ENCODE measurements around the gene CD2BP2.
A peak's percentile ranks its signal among the peaks of the same experiment; 100 is the strongest.

CD2BP2 gene

DNA sequence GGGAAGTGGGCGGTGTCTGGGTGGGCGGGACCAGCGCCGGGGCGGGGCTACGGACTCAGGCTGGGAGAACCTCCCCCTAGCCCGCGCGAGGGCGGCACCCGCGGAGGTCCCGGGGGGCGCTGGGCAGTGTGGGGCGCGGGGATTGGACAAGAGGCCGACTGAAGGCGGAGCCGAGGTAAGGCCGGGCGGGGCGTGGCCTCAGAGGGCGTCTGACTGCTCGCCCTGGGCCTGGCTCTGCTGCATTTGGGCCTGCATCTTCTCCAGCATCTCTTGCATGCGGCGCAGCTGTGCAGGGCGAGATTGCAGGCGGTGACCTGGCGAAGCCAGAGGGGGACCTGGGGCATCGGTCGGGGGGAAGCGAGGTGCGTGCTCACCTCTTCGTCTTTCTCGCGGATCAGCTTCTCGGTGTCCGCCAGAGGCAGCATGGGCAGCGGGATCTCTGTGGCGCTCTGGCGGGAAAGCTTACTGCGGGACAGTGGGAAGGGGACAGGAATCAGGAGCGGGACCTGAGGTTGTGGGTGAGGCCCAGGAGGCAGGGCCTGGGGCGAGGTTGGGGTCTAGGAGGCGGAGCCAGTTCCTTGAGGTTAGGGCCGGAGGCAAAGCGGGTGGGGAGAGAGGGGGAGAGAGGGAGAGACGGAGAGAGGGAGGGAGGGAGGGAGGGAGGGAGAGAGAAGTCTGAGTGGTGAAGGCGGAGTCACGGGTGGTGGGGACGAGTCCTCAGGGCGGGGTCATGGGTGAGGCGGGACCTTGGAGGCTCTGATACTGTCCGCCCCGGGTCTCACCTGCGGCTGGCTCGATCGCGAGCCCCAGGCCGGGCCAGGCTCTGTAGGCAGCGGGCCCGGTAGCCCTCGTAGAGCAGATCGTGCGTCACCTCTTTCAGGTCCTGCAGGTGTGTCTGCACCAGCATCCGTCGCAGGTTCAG, 23.4 kb upstream of the CD2BP2 start:
- DNase-seq (ENCODE audit: low spot score), result peak; percentile 98

DNA sequence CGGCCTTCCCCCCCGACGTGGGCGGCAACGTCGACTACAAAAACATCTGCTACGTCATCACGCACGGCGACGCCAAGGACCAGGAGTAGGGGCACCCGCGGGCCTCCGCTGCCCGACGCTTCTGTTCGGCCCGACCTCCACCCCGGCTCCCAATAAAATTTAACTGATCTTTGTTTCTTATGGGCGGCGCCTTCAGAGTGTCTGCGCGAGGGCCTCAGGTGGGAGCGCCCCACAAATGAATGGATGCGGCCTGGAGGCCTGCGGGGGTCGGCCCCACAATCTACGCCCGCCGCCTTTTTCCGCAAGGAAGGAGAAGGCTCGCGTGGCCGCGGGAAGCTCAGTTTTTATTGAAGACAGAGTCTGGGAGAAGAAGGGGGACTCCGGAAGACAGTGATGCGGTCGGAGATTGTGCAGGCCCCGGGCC, 22.7 kb upstream of the CD2BP2 start:
- peak; percentile 89 for DNase-seq (ENCODE audit: low spot score)

DNA sequence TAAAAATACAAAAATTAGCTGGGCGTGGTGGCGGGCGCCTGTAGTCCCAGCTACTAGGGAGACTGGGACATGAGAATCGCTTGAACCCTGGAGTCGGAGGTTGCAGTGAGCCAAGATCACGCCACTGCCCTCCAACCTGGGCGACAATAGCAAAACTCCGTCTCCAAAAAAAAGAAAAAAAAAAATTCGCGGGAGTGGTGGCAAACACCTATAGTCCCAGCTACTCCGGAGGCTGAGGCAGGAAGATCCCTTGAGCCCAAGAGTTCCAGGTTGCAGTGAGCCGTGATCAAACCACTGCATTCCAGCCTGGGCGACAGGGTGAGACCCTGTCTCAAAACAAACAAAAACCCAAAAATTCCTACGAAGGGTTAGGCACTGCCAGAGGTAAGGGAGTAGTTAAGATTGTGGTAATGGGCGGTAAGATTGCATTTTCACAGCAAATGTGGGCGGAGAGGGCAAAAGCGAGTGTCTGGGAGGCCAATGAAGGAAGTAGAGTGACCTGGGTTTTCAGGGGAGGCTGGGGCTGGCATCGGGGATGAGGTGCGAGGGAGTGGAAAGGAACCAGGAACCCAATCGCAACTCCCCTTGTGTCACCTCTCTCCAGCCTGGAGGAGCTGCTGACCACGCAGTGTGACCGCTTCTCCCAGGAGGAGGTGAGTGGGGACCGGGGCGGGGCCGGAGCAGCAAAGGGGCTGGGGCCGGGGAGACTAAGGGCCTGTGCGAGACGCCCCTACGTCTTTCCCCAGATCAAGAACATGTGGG, 22.1 kb upstream of the CD2BP2 start:
- no peak for DNase-seq (ENCODE audit: low spot score)

DNA sequence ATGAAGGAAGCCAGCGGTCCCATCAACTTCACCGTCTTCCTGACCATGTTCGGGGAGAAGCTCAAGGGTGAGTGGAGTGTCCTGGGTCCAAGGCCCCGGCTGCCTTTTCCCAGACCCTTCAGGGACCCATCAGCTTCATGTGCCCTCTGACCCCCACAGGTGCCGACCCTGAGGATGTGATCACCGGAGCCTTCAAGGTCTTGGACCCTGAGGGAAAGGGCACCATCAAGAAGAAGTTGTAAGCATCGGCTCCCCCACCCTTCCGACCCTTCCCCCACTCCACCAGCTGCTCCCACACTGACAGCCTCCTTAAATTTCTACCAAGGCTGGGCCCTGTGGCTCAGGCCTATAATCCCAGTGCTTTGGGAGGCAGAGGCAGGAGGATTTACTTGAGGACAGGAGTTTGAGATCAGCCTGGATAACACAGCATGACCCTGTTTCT, 21.4 kb upstream of the CD2BP2 start:
- DNase-seq (ENCODE audit: low spot score), result no peak

DNA sequence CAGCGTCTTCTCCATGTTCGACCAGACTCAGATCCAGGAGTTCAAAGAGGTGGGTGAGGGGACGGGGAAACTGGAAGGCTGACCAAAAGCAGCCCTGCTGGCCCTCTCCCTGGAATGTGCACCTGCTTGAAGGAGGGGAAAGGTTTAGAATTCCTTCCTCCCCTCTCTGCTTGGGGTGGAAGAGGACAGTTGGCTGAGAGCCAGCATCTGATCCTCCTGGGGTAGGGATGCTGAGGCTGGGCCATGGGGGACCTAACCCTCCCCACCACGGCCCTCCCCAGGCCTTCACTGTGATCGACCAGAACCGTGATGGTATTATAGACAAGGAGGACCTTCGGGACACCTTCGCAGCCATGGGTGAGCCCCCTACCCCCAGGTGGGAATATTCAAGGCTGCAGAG, 20.8 kb upstream of the CD2BP2 start:
- DNase-seq (ENCODE audit: low spot score), result no peak

DNA sequence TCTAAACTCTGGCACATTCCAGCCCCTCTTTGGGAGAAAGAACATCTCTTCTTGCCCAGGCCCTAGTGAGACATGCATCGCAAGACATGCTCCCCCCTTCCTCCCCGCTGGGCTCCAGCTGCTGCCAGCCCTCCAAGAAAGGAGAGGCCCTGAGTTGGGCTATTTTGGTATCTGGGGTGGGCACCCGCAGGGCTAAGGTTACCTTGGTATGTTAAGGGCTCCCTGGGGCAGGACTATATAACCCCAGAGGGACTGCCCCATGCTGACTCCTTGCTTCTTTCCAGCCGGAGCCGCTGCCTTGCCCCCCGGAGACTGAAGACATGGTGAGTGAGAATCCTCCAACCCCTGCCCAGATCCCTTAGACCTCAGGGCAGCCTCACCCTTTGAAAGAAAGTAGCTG, 19.4 kb upstream of the CD2BP2 start, which contains the start of gene MYL11:
Gene MYL11 (plus strand): TSS at position 265 of the 400 bp plus-strand sequence. CDS start 56 bp downstream, at position 321.
- DNase-seq (ENCODE audit: low spot score), result no peak

DNA sequence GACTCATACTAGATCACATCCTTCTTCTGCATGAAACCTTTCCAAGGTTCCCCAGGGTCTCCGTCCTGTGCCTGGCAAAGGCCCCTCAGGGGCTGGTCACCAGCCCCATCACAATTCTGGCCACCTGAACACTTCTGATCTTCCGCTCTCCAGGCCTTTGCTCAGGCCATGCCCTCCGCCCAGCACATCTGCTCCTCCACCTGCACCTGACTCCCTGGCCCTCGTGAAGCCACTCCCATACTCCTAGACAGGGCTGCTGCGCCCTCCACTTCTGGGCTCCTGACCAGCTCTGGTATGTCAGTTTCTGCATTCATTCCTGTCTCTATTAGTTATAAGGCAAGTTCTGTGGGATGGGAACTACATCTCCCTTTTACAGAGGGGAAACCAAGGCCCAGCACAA, 17.6 kb upstream of the CD2BP2 start:
- DNase-seq (ENCODE audit: low spot score), result no peak

DNA sequence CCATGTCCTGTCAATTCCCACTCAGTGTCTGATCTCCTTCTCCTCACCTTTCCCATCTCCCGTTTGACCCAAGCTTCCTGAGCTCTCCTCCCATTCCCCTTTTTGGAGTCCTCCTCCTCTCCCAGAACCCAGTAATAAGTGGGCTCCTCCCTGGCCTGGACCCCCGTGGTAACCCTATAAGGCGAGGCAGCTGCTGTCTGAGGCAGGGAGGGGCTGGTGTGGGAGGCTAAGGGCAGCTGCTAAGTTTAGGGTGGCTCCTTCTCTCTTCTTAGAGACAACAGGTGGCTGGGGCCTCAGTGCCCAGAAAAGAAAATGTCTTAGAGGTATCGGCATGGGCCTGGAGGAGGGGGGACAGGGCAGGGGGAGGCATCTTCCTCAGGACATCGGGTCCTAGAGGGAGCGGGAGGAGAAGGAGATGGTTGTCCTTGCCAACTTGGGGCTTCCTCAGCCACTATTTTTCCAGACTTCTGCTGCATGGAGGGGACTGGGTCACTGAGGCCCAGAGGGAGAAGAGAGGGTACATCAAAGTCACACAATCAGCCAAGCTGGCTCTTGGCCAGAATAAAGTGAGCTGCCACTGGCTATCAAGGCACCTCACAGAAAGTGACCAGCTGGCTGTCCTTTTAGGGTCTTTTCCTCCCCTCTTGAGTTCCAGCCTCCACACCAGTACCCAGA, 17.1 kb upstream of the CD2BP2 start:
- DNase-seq (ENCODE audit: low spot score), result no peak

DNA sequence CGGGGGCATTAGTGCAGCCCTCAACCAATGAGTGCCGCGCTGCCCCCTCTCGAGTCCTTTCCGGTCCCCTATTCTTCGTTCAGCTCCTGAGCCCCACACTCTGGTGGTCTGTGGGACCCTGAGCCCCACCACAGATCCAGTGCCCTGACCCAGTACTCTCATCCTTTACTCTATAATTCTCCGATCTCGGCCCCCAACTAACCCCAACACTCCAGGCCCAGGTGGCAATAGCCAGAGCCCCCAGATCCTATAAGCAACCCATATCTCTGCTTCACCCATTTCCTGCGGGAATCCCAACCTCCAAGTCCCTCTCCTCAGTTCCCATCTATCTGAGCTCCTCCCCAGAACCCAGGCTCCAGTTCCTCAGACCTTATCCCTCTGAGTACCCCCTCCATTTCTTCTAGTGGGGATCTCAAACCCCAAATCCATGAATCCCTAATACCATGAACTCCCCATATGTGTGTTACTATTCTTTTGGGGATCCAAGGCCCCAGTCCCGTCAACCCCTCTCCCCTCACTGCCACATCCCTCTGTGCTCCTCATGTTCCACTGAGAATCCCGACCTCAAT, 16.2 kb upstream of the CD2BP2 start:
- DNase-seq (ENCODE audit: low spot score), result no peak

DNA sequence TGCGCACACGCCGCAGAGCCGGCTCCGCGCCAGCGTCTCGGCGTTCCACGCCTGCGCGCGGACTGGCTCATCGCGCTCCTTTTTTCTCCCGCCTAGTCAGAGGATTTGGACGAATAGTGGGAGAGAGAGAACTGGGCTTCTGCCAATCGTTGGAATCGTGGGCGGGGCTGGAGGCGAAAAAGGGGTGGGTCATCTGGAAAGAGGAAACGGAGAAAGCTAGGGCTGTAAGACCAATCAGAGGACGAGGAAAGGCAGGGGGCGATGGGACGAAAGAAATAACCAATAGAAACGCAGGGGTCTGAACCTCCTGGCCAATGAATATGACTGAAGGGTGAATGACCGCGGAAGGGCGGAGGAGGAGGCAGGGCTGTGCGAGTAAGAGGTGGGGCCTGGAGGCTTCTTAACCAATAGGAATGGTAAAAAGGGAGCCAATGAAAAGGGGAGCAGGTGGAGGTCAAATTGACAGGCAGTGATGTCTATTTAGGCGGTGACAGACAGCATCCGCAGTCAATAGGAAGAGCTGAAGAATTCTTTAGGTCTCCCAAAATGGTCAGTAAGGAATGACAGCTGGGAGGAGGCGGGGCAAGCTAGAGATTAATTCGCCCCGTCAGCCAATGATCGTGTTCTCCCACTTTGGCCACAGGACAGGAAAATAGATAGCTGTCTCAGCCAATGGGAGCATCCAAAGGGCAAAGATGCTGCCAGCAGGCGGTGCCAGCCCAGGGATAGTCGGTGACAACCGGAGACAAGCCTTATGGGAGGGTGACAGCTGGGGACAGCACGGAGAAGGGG, 15.5 kb upstream of the CD2BP2 start, which contains the start of gene TBC1D10B:
Gene TBC1D10B (minus strand): TSS at position 39 of the 792 bp plus-strand sequence. CDS start 311 bp downstream, outside the sequence.
- DNase-seq (ENCODE audit: low spot score), result peak; percentile 100

DNA sequence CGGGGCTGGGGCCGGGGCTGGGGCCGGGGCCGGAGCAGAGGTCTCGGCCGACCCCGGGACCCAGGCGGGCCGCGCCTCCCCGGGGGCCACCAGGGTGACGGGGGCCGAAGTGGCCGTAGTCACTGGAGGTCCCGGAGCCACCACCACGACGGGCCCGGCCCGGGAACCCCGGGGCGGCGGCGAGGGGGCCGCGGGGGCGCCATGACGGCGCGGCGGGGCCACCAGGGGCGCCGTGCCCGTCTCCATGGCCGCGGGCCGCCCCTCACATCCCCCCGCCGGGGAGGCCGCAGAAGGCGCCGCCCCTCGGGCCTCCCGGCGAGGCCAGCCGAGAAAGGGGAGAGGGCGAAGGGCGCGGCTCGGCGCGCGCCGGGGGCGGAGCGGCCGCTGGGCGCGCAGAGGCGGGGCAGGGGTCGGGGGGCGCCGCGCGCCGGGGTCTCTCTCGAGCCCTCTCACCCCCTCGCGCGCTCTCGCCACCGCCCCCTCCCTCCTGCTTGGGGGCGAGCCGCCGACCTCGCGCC, 14.9 kb upstream of the CD2BP2 start:
- DNase-seq (ENCODE audit: low spot score), result no peak

DNA sequence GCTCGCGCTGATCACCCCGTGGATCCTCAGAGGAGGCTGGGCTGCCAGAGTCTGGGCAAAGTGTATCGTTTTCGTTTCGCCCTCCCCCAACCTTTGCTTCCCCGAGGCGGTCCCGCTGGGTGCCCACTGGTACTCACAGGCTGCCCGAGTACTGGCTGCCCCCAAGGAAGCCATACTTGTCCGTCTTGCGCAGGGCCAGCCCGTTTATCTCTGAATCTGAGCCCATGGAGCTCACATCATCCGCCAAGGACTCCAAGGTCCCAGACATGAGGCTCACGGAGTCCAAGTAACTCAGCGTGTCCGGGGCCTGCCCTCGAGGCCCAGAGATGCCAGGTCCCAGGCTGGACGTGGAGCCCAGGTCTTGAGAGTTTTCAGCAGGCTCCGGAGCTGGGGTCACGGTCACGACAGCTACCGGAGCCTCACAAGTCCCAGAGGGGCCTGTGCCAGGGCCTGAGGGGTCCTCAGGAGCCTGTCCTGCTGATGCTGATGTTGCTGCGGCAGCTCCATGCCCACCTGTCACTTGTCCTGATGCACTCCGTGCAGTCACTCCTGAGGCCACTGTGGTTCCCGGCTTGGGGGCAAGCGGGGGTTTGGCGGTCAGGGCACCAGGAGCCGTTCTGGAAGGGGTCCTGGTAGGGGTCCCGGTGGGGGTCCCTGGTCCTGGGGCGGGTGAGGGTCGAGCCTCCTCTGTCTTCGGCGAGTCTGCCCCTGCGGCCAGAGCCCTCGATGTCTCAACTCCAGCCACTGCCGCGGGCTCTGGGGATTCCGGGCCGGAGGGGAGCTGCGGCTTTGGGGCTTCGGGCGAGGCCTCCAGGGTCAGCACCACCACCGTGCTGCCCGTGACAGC, 14.2 kb upstream of the CD2BP2 start:
- no peak for DNase-seq (ENCODE audit: low spot score)

DNA sequence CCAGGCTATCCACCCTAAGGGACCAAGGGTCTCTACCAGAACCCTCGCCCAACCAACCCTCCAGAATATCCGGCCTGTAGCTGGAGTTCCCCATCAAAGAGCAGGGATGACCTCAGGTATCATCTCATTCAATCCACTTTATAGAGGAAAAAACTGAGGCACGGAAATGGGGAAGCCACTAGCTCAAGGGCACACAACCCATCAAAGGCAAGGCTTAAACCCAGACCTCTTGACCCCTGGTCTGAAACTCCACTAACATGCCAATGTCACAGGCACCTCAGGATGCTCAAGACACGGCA, 13.6 kb upstream of the CD2BP2 start:
- DNase-seq (ENCODE audit: low spot score), result no peak

DNA sequence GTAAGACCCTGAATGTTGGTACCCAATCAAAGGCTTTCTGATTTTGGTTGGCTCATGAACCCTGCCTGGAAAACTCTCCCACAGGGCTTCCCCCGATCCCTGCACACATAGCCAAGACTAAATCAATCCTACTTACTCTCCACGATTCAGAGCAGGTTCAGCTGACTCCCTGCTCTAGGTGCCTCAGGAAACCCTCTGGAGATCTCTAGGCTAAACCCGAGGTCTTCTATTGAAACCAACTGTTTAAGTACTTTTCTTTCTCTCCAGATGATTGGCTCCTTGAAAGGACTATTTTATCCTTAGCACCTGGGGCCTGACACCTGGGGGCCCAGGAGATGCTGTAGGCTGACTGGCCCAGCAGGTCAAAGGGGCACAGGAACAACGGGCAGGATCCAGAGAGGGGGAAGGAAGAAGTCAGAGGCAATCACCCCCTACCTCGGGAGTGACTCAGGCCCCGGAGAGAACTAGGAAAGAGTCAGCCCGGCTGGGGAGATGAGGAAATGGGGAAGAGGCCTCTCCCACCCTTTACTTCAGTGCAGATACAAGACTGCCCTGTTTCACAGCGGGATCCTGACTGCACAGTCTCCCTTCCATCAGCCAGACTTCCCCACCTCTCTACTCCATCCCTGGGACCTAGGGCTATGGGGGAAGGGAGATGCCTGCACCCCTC, 13.1 kb upstream of the CD2BP2 start:
- DNase-seq (ENCODE audit: low spot score), result no peak

DNA sequence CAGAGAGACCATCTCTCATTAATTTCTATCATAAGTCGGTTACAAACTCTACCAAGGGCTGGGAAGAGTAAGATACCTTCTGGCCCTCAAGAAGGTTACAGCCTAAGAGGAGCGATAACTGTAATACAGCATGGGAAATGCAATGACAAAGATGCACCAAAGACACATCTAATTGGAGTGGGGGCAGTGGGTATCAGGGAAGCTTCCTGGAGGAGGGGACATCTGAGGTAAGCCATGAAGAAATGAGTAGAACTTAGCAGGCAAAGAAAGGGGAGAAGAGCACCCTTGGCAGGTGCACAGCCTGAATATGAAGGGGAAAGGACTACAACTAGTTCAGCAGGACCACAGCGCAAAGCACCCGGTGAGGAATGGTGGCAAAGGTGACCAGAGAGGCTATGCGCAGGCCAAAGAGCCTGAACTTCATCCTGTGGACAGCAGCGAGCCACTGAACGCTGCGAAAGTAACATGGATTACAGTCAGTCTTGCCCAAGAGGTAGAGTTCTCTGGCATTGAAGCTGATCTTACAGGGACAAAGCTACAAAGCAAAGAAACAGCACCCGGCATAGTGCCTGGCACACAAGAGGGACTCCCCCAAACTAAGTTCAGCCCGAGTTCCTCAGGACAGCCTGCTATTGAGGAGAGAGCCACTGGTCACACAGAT, 12.4 kb upstream of the CD2BP2 start:
- no peak for DNase-seq (ENCODE audit: low spot score)

DNA sequence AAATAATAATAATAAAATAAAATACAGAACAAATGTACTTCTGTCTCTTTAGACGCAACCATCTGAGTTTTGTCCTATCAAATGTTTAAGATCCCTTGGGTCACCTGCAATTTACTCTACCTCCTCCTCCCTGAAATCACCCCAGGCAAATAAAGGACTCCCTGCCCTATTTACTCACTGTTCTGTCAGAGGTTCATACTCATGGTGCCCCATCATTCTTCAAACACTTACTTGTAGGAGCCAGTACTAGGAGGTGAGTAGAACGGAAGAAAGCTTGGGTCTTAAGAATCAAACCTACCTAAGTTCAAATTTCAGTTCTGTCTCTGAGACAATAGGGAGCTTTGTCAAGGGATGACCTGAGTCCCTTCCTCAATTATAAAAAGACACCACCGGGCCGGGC, 11.4 kb upstream of the CD2BP2 start:
- DNase-seq (ENCODE audit: low spot score), result no peak

DNA sequence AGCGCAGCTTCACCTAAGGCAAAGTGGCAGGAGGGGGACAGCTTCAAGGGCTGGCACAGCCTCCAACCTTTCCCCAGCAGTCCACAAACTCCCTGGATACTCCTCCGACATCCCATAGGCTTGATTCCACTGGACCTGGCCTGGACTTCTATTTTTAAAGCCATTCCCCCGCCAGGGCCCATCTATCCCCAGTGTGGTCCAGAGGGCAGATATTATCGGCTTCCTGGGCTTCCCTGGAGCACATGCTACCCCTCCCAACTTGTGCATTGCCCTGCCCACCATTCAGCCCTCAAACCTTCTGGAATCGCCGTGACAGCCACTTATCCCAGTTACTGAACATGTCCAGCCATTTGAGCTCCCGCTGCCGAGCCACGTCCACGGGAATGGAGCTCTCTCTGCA, 10.1 kb upstream of the CD2BP2 start:
- no peak for DNase-seq (ENCODE audit: low spot score)

DNA sequence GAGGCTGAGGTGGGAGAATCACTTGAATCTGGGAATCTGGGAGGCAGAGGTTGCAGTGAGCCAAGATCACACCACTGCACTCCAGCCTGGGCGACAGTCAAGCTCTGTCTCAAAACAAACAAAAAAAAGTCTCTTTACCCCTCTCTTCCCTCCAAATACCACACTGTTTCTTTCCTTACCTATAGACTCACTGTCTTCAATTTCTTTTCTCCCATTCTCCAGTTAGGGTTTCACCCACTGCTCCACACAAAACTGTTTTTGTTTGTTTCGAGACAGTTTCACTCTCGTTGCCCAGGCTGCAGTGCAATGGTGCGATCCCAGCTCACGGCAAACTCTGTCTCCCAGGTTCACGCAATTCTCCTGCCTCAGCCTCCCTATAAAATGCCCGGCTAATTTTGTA, 6.1 kb upstream of the CD2BP2 start:
- DNase-seq (ENCODE audit: low spot score), result no peak

DNA sequence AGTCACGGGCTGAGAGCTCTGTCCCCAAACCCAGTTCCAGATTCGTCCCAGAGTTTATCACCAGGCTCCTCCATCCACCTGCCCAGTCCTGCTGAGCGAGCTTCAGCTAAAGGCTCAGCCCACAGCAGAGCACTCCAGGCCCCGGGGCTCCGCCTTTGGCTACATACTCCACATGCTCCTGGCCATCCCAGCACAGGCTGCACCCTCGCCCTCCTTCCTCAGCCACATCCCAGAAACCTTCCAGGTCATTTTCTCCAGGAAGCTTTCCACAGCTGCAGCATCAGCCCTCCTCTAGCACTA, 4.7 kb upstream of the CD2BP2 start:
- no peak for DNase-seq (ENCODE audit: low spot score)

All from COLO829 (cell line).